K562 (cell line): ENCODE measurements around the gene NFKB2. TPM values are rescaled to one million over a fixed set of nuclear protein-coding genes. Genes with fewer than 3 reads are reported as not detected.

Source experiments
- ATAC-seq: fragments of 200-7000 bp; cut with Tn5 transposase; 3 replicates; pipeline ENCODE4 v1.9.1; 2020; ENCODE audit warnings: moderate library complexity
- BruUV-seq: library from RNA; stranded (reverse); fragments of 400-500 nt; replicated peaks from 2 replicates; lab custom pipeline; 2021; lab: Mats Ljungman, UMichigan
- CTCF ChIA-PET: fragments of 300-600 bp; formaldehyde crosslinking; extraction: SDS; loops from one replicate; lab custom pipeline; 2021; ENCODE audit warnings: low intra/inter-chr PET ratio; lab: Yijun Ruan, JAX
- POLR2A ChIA-PET: fragments of 300-600, 350-650 bp; sonication (Branson Sonifier 250); formaldehyde crosslinking; extraction: SDS; loops from one replicate; lab custom pipeline; 2021; ENCODE audit warnings: antibody characterized with exemption, inconsistent platforms; lab: Yijun Ruan, JAX
- DNase-seq, 4 experiments: peaks; one replicate each; pipeline versions ENCODE4 v3.0.0 to v3.0.0-alpha.2; 2011 to 2018; ENCODE audit warnings: low spot score in 3 of 4, mixed read lengths in 3 of 4; ENCODE audit errors: extremely low read depth in 1 of 4
- FAIRE-seq: peaks from 2 replicates; lab custom pipeline; 2011; peaks lifted over from hg19 to GRCh38; lab: Jason Lieb, UNC
- H2AFZ ChIP-seq: 2 replicates; pipeline ENCODE4 v1.6.0; 2011; ENCODE audit warnings: low read depth, low read length, control low read depth, inconsistent platforms
- H3K27ac ChIP-seq: fragments of 200-600 bp; 3 replicates; pipeline ENCODE4 v1.8.0; 2011; ENCODE audit warnings: low read depth, mild to moderate bottlenecking, control low read depth, inconsistent platforms, low read length, moderate library complexity, mixed read lengths; ENCODE audit errors: extremely low read depth
- H3K27me3 ChIP-seq, 2 experiments: fragments of 300-600 bp in 1 of 2; 2 replicates in 1 of 2; 3 replicates in 1 of 2; pipeline versions ENCODE4 v1.6.0 to v1.8.0; 2011; ENCODE audit warnings: inconsistent platforms in 2 of 2, low read length in 2 of 2, mild to moderate bottlenecking in 1 of 2, mixed read lengths in 1 of 2, moderate library complexity in 1 of 2; ENCODE audit not compliant: control insufficient read depth in 2 of 2, insufficient read depth in 2 of 2
- H3K36me3 ChIP-seq: fragments of 300-600 bp; 3 replicates; pipeline ENCODE4 v1.8.0; 2011; ENCODE audit warnings: mild to moderate bottlenecking, low read length, inconsistent platforms; ENCODE audit not compliant: control insufficient read depth, insufficient read depth
- H3K4me1 ChIP-seq, 2 experiments: fragments of 200-600 bp in 1 of 2; replicated peaks in 1 of 2; 2 replicates in 1 of 2; 3 replicates in 1 of 2; pipeline versions ENCODE4 v1.5.1 to v1.8.0; 2011; ENCODE audit warnings: inconsistent platforms in 2 of 2, low read length in 2 of 2, mild to moderate bottlenecking in 1 of 2, mixed read lengths in 1 of 2, moderate library complexity in 1 of 2; ENCODE audit not compliant: control insufficient read depth in 2 of 2, insufficient read depth in 2 of 2
- H3K4me2 ChIP-seq: 2 replicates; pipeline ENCODE4 v1.6.1; 2011; ENCODE audit warnings: low read length, control low read depth, inconsistent platforms, mixed read lengths; ENCODE audit not compliant: insufficient read depth
- H3K4me3 ChIP-seq: fragments of 200-600 bp; sonication (generic), shearing (Covaris generic); 2 replicates; pipeline ENCODE4 v1.5.1; 2016; ENCODE audit warnings: control low read depth, inconsistent platforms
- H3K79me2 ChIP-seq: fragments of 200-600 bp; 3 replicates; pipeline ENCODE4 v1.8.0; 2011; ENCODE audit warnings: low read length, inconsistent platforms; ENCODE audit not compliant: control insufficient read depth, insufficient read depth
- H3K9ac ChIP-seq, 2 experiments: 2 replicates each; pipeline versions ENCODE4 v1.6.0 to v1.6.1; 2011; ENCODE audit warnings: low read depth in 2 of 2, low read length in 2 of 2, control low read depth in 1 of 2, inconsistent platforms in 1 of 2, mild to moderate bottlenecking in 1 of 2, mixed read lengths in 1 of 2; ENCODE audit not compliant: insufficient read depth in 1 of 2
- H3K9me1 ChIP-seq: one replicate; pipeline ENCODE4 v1.6.0; 2011; ENCODE audit warnings: inconsistent platforms, mild to moderate bottlenecking, low read length, moderate library complexity; ENCODE audit not compliant: control insufficient read depth, insufficient read depth
- H3K9me3 ChIP-seq: replicated peaks from 2 replicates; pipeline ENCODE4 v1.5.1; 2011; ENCODE audit warnings: low read depth, low read length, inconsistent platforms; ENCODE audit not compliant: control insufficient read depth, insufficient read depth
- H4K20me1 ChIP-seq: replicated peaks from 2 replicates; pipeline ENCODE4 v1.6.1; 2011; ENCODE audit warnings: low read length, inconsistent platforms, mixed read lengths; ENCODE audit not compliant: control insufficient read depth, insufficient read depth
- BRF1 ChIP-seq: IDR thresholded peaks from 3 replicates; pipeline ENCODE4 v1.6.1; 2011; ENCODE audit warnings: borderline replicate concordance, mild to moderate bottlenecking; ENCODE audit not compliant: insufficient read length; ENCODE audit errors: extremely low read depth
- HES1 ChIP-seq: fragments of 450-650 bp; IDR thresholded peaks from 2 replicates; pipeline ENCODE4 v1.6.1; 2016; ENCODE audit warnings: low read depth, mild to moderate bottlenecking, moderate library complexity
- MYBL2 ChIP-seq, 2 experiments: fragments of 450-650 bp in 1 of 2; sonication (generic) in 1 of 2; formaldehyde crosslinking in 1 of 2; IDR thresholded peaks; 2 replicates each; pipeline versions ENCODE4 v1.6.1 to v1.8.1; 2017 to 2022; ENCODE audit warnings: borderline replicate concordance in 1 of 2, inconsistent platforms in 1 of 2, low read depth in 1 of 2, mild to moderate bottlenecking in 1 of 2, missing genetic modification reagents in 1 of 2, moderate library complexity in 1 of 2
- NFIC ChIP-seq: fragments of 450-650 bp; IDR thresholded peaks from 2 replicates; pipeline ENCODE4 v1.6.1; 2017; ENCODE audit warnings: mild to moderate bottlenecking, inconsistent platforms
- PRDM10 ChIP-seq: fragments of 450-650 bp; IDR thresholded peaks from 2 replicates; pipeline ENCODE4 v1.6.1; 2018; ENCODE audit not compliant: partially characterized antibody
- ZNF121 ChIP-seq: sonication (generic); formaldehyde crosslinking; conservative IDR thresholded peaks from 2 replicates; pipeline ENCODE4 v1.8.0; 2022; ENCODE audit warnings: missing genetic modification reagents
- WGBS: fragments of 100-300 bp; shearing (Covaris generic); methylation state at CpG from one replicate; pipeline ENCODE4 v1.1.6; 2016; ENCODE audit warnings: low coverage, mixed read lengths; ENCODE audit not compliant: insufficient coverage; ENCODE audit errors: missing lambda C conversion rate; 5-methylcytosine and 5-hydroxymethylcytosine counted together
- in situ Hi-C: fragments of 300-500 bp; cut with MboI; formaldehyde crosslinking; loops from 4 replicates; pipeline ENCODE4 v1.15.0; 2018; ENCODE audit warnings: inconsistent platforms, mixed read lengths
- intact Hi-C: fragments of 100-400 bp; cut with micrococcal nuclease; formaldehyde crosslinking; loops from 2 replicates; pipeline ENCODE4 v1.14.2; 2022
- polyA plus RNA-seq, 8 experiments: library from polyadenylated mRNA; depleted of rRNA in 4 of 8; stranded (reverse) in 5 of 8; unstranded in 3 of 8; fragments of >200 nt; fragmentation: Nextera tagmentation in 2 of 8; fragmentation: Illumina TruSeq in 1 of 8; extraction: Ambion mirVana in 2 of 8; extraction: Trizol in 1 of 8; gene quantifications; 2 replicates each; pipeline versions ENCODE4 v1.2.1 to v1.2.3, GENCODE V29; 2011 to 2014; ENCODE audit warnings: inconsistent platforms in 1 of 8, missing spikeins in 1 of 8
- total RNA-seq, 7 experiments: library from RNA; depleted of rRNA in 6 of 7; stranded (reverse); fragments of >200 nt in 6 of 7; fragmentation: Illumina TruSeq in 2 of 7; extraction: Trizol in 2 of 7; gene quantifications; 2 replicates each; pipeline versions ENCODE4 v1.2.1 to v1.2.3, GENCODE V29; 2011 to 2021; ENCODE audit warnings: low replicate concordance in 1 of 7
- TF ChIP-seq, protein P1 (sequence below): fragments of 250-450 bp; sonication (Bioruptor Pico); IDR thresholded peaks from 2 replicates; pipeline ENCODE4 v1.5.0; 2021
- TF ChIP-seq, protein P2 (sequence below): fragments of 250-450 bp; sonication (Bioruptor Pico); IDR thresholded peaks from 2 replicates; pipeline ENCODE4 v1.4.0; 2020

The NFKB2 gene
- total and polyA plus RNA-seq, 9 of the 15 experiments (the other 6 are each of a cell fraction or from before 2014, with no cell fraction given), result 0.07 to 20.3 (median 7.9) TPM

DNA sequence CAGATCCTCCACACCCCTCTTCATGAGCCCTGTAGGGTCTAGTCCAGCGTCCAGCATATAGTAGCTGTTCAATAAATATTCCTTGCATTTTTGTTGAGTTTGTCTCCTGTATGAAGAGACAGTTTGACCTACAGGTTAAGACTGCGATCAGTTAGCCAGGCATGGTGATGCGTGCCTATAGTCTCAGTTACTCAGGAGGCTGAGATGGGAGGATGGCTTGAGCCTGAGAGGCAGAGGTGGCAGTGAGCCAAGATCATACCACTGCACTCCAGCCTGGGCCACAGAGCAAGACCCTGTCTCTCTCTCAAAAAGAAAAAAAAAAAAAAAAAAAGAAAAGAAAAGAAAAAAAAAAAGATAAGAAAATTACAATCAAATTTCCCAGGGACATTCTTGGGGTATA is 42.0 kb downstream of the NFKB2 start:
- BruUV-seq, result no TSS peak
- WGBS, result 7% methylated on average over 3 of the region's 3 CpGs
- TF ChIP-seq HES1 (no peak), ZNF121 (peak; percentile 90), MYBL2 (IDR thresholded peaks at IDR 0.05; ENCODE audit: low read depth) (no peak), MYBL2 (CRISPR knock-in tag; IDR thresholded peaks at IDR 0.05; ENCODE audit: borderline replicate concordance) (no peak), NFIC (peak; percentile 83), PRDM10 (peak; percentile 32), BRF1 (no peak)
- TF ChIP-seq, protein P1, sequence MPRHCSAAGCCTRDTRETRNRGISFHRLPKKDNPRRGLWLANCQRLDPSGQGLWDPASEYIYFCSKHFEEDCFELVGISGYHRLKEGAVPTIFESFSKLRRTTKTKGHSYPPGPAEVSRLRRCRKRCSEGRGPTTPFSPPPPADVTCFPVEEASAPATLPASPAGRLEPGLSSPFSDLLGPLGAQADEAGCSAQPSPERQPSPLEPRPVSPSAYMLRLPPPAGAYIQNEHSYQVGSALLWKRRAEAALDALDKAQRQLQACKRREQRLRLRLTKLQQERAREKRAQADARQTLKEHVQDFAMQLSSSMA (CRISPR knock-in tag), result no peak
- TF ChIP-seq, protein P2, sequence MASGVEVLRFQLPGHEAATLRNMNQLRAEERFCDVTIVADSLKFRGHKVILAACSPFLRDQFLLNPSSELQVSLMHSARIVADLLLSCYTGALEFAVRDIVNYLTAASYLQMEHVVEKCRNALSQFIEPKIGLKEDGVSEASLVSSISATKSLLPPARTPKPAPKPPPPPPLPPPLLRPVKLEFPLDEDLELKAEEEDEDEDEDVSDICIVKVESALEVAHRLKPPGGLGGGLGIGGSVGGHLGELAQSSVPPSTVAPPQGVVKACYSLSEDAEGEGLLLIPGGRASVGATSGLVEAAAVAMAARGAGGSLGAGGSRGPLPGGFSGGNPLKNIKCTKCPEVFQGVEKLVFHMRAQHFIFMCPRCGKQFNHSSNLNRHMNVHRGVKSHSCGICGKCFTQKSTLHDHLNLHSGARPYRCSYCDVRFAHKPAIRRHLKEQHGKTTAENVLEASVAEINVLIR (CRISPR knock-in tag), result no peak
- no peak overlapping the region for H2AFZ ChIP-seq
- peaks cover 29 to 37% of the 10 kb centered on the region in 2 experiments for H3K4me1 ChIP-seq
- no peaks in the 10 kb centered on the region for H3K27me3 ChIP-seq
- DNase-seq (no peak), ATAC-seq (no peak), FAIRE-seq (no peak)
- intact Hi-C loops (no loop called here), in situ Hi-C loops (loop anchor here (25.0 kb wide), 1 partner anchor 600 kb away; the partner anchor contains the start of gene KCNIP2)
- peak overlapping the region; percentile 80 for H3K4me3 ChIP-seq
- peaks cover 44% of the 10 kb centered on the region for H3K79me2 ChIP-seq
- ChIA-PET POLR2A (interaction anchor here (0.6 to 3.3 kb wide), 4 partner anchors 13 to 34 kb away, joined by 3 to 34 read pairs (median 10); partner anchors contain the start of genes C10orf95 and FBXL15), CTCF (no interaction called here)
- no peaks in the 10 kb centered on the region for H3K9me1 ChIP-seq
- H3K9ac ChIP-seq, result peak overlapping the region; percentile 58 to 85; a peak in 3 of 4 replicates
- H4K20me1 ChIP-seq, result peaks cover 4% of the 10 kb centered on the region
- no peak overlapping the region; the same call in 2 of the 3 replicates for H3K27ac ChIP-seq
- H3K9me3 ChIP-seq, result no peaks in the 10 kb centered on the region
- H3K36me3 ChIP-seq, result peaks cover 10% of the 10 kb centered on the region; the same call in 2 of the 3 replicates
- H3K4me2 ChIP-seq, result peak overlapping the region; percentile 85
